ENCODE results near the gene ATXN7L1.

Gene ATXN7L1

GRCh38 chr7:105800849-105801534 lies 75.4 kb downstream of the ATXN7L1 start:
- TF ChIP-seq CTCF (conservative IDR thresholded peaks at IDR 0.05; ENCODE audit: low read depth), result no peak
- H3K27ac ChIP-seq, result no peak overlapping the region
- ChIA-PET POLR2A (ENCODE audit: low non-redundant PET) (interaction anchor here (0.8 kb wide), 1 partner anchor 14 kb away, joined by 3 read pairs; no protein-coding TSS in a partner anchor), CTCF (no interaction called here)
- no peak for DNase-seq (ENCODE audit: low spot score)

- POLR2A ChIA-PET (ENCODE audit: low non-redundant PET), result no interaction called here
- no peak for DNase-seq (ENCODE audit: low spot score)
- no peak overlapping the region for H3K27ac ChIP-seq
- CTCF ChIA-PET, result no interaction called here
- no peak for TF ChIP-seq CTCF (conservative IDR thresholded peaks at IDR 0.05; ENCODE audit: low read depth)
Measured at GRCh38 chr7:105800442-105800841, 76.0 kb downstream of the ATXN7L1 start.

GRCh38 chr7:105799677-105800076 lies 76.7 kb downstream of the ATXN7L1 start:
- no peak overlapping the region for H3K27ac ChIP-seq
- no peak for DNase-seq (ENCODE audit: low spot score)
- ChIA-PET POLR2A (ENCODE audit: low non-redundant PET) (no interaction called here), CTCF (no interaction called here)
- TF ChIP-seq CTCF (conservative IDR thresholded peaks at IDR 0.05; ENCODE audit: low read depth), result no peak

GRCh38 chr7:105799006-105799405 lies 77.4 kb downstream of the ATXN7L1 start:
- DNase-seq (ENCODE audit: low spot score), result no peak
- no peak overlapping the region for H3K27ac ChIP-seq
- CTCF ChIA-PET, result no interaction called here
- POLR2A ChIA-PET (ENCODE audit: low non-redundant PET), result no interaction called here
- no peak for TF ChIP-seq CTCF (conservative IDR thresholded peaks at IDR 0.05; ENCODE audit: low read depth)

- ChIA-PET CTCF (interaction anchor here (0.6 to 0.7 kb wide), 2 partner anchors 18 to 67 kb away, joined by 4 to 5 read pairs; no protein-coding TSS in a partner anchor), POLR2A (ENCODE audit: low non-redundant PET) (no interaction called here)
- no peak for DNase-seq (ENCODE audit: low spot score)
- H3K27ac ChIP-seq, result no peak overlapping the region
- TF ChIP-seq CTCF (conservative IDR thresholded peaks at IDR 0.05; ENCODE audit: low read depth), result no peak
Measured at GRCh38 chr7:105797652-105798051, 78.7 kb downstream of the ATXN7L1 start.

GRCh38 chr7:105796365-105796764 lies 80.0 kb downstream of the ATXN7L1 start:
- no peak overlapping the region for H3K27ac ChIP-seq
- ChIA-PET POLR2A (ENCODE audit: low non-redundant PET) (no interaction called here), CTCF (interaction anchor here (0.8 kb wide), 1 partner anchor 9 kb away, joined by 5 read pairs; no protein-coding TSS in a partner anchor)
- DNase-seq (ENCODE audit: low spot score), result no peak
- no peak for TF ChIP-seq CTCF (conservative IDR thresholded peaks at IDR 0.05; ENCODE audit: low read depth)

Data from RWPE1 (cell line).